HCT116 (cell line): Measurements from ENCODE around the gene RNF114. TPM values are rescaled to one million over a fixed set of nuclear protein-coding genes. Genes with fewer than 3 reads are reported as not detected.

Source experiments
- ATAC-seq: fragments of 200-7000 bp; cut with Tn5 transposase; 2 replicates; pipeline ENCODE4 v1.9.1; 2020; ENCODE audit warnings: mild to moderate bottlenecking, moderate library complexity
- BruUV-seq: library from RNA; stranded (reverse); fragments of 400-500 nt; replicated peaks from 2 replicates; lab custom pipeline; 2021; lab: Mats Ljungman, UMichigan
- CTCF ChIA-PET: fragments of 300-600 bp; sonication (Branson Sonifier 250); formaldehyde crosslinking; loops from one replicate; lab custom pipeline; 2021; ENCODE audit warnings: antibody characterized with exemption; lab: Charles Lee
- POLR2A ChIA-PET: fragments of 300-600, 350-600 bp; sonication (Branson Sonifier 250); formaldehyde crosslinking; loops from one replicate; lab custom pipeline; 2021; ENCODE audit warnings: antibody characterized with exemption; lab: Charles Lee
- RAD21 ChIA-PET, 2 experiments: fragments of 300-600 bp; sonication (Branson Sonifier 250); formaldehyde crosslinking; loops; one replicate each; lab custom pipeline; 2023; ENCODE audit warnings: low total read pairs in 2 of 2; ENCODE audit not compliant: uncharacterized antibody in 2 of 2, unreplicated experiment in 2 of 2, low non-redundant PET in 1 of 2; lab: Charles Lee
- DNase-seq: peaks from one replicate; pipeline ENCODE4 v3.0.0-alpha.2; 2010; ENCODE audit warnings: low read depth, low spot score
- H2AFZ ChIP-seq: fragments of 200-600 bp; shearing (Covaris generic), sonication (generic); 2 replicates; pipeline ENCODE4 v1.6.1; 2017; ENCODE audit warnings: low read depth, mixed run types, mixed read lengths, antibody characterized with exemption, low read length; ENCODE audit not compliant: poor library complexity, severe bottlenecking
- H3K27ac ChIP-seq: 2 replicates; pipeline ENCODE4 v1.5.1; 2012; ENCODE audit warnings: low read depth, low read length
- H3K27me3 ChIP-seq: fragments of 200-600 bp; sonication (generic); 2 replicates; pipeline ENCODE4 v1.6.1; 2016; ENCODE audit warnings: mixed run types, low read length, mixed read lengths; ENCODE audit not compliant: insufficient read depth
- H3K36me3 ChIP-seq, 2 experiments: fragments of 200-500 bp in 1 of 2; fragments of 200-600 bp in 1 of 2; sonication (Bioruptor generic) in 1 of 2; sonication (generic) in 1 of 2; 2 replicates each; pipeline versions ENCODE4 v1.5.1 to v1.6.1; 2014 to 2016; ENCODE audit warnings: low read length in 2 of 2, inconsistent platforms in 1 of 2, mixed read lengths in 1 of 2, mixed run types in 1 of 2; ENCODE audit not compliant: insufficient read depth in 2 of 2, control insufficient read depth in 1 of 2
- H3K4me1 ChIP-seq, 2 experiments: fragments of 200-600 bp in 1 of 2; sonication (generic) in 1 of 2; 2 replicates each; pipeline versions ENCODE4 v1.5.1 to v1.6.1; 2012 to 2017; ENCODE audit warnings: low read length in 2 of 2, inconsistent platforms in 1 of 2, mild to moderate bottlenecking in 1 of 2, mixed read lengths in 1 of 2, mixed run types in 1 of 2, moderate library complexity in 1 of 2; ENCODE audit not compliant: insufficient read depth in 2 of 2, control insufficient read depth in 1 of 2
- H3K4me2 ChIP-seq: fragments of 200-600 bp; sonication (generic); 2 replicates; pipeline ENCODE4 v1.6.1; 2017; ENCODE audit warnings: mixed run types, low read length, mixed read lengths
- H3K4me3 ChIP-seq, 2 experiments: fragments of 200-600 bp in 1 of 2; sonication (generic) in 1 of 2; replicated peaks in 1 of 2; 2 replicates each; pipeline ENCODE4 v1.5.1; 2011 to 2016; ENCODE audit warnings: low read length in 2 of 2, control low read depth in 1 of 2, low read depth in 1 of 2, mild to moderate bottlenecking in 1 of 2, mixed read lengths in 1 of 2, mixed run types in 1 of 2
- H3K79me2 ChIP-seq: fragments of 200-600 bp; sonication (generic); 2 replicates; pipeline ENCODE4 v1.6.1; 2017; ENCODE audit warnings: mild to moderate bottlenecking, mixed run types, low read length, moderate library complexity, mixed read lengths; ENCODE audit not compliant: insufficient read depth
- H3K9ac ChIP-seq: fragments of 200-600 bp; sonication (generic); 2 replicates; pipeline ENCODE4 v1.6.1; 2016; ENCODE audit warnings: low read length, mixed read lengths
- H3K9me2 ChIP-seq: fragments of 200-600 bp; sonication (generic), shearing (Covaris generic); 2 replicates; pipeline ENCODE4 v1.6.1; 2017; ENCODE audit warnings: mixed run types, mild to moderate bottlenecking, moderate library complexity; ENCODE audit not compliant: insufficient read depth
- H3K9me3 ChIP-seq, 2 experiments: fragments of 200-500 bp in 1 of 2; fragments of 200-600 bp in 1 of 2; sonication (Bioruptor generic) in 1 of 2; sonication (generic) in 1 of 2; 2 replicates each; pipeline ENCODE4 v1.6.1; 2014 to 2017; ENCODE audit warnings: low read length in 2 of 2, mixed read lengths in 2 of 2, inconsistent platforms in 1 of 2, low read depth in 1 of 2, mild to moderate bottlenecking in 1 of 2, mixed run types in 1 of 2, moderate library complexity in 1 of 2; ENCODE audit not compliant: control insufficient read depth in 1 of 2, insufficient read depth in 1 of 2
- H4K20me1 ChIP-seq: fragments of 200-600 bp; sonication (generic), shearing (Covaris generic); 2 replicates; pipeline ENCODE4 v1.6.1; 2017; ENCODE audit warnings: mixed run types, mild to moderate bottlenecking, moderate library complexity; ENCODE audit not compliant: insufficient read depth
- ATF3 ChIP-seq: IDR thresholded peaks from 2 replicates; pipeline ENCODE4 v1.6.1; 2012
- CBX3 ChIP-seq: IDR thresholded peaks from 2 replicates; pipeline ENCODE4 v1.6.1; 2012; ENCODE audit warnings: low read depth
- CTCF ChIP-seq, 3 experiments: fragments of 200-600 bp in 1 of 3; sonication (generic) in 1 of 3; IDR thresholded peaks in 2 of 3; conservative IDR thresholded peaks in 1 of 3; 2 replicates each; pipeline ENCODE4 v1.5.1; 2012 to 2017; ENCODE audit warnings: low read depth in 2 of 3, low read length in 2 of 3, antibody characterized with exemption in 1 of 3, borderline replicate concordance in 1 of 3, control low read depth in 1 of 3, mild to moderate bottlenecking in 1 of 3, mixed read lengths in 1 of 3, mixed run types in 1 of 3, moderate library complexity in 1 of 3; ENCODE audit not compliant: insufficient read depth in 1 of 3
- EGR1 ChIP-seq: IDR thresholded peaks from 2 replicates; pipeline ENCODE4 v1.6.1; 2012; ENCODE audit warnings: low read depth
- EZH2phosphoT487 ChIP-seq: fragments of 200-600 bp; IDR thresholded peaks from 2 replicates; pipeline ENCODE4 v1.6.1; 2018; ENCODE audit warnings: antibody characterized with exemption, borderline replicate concordance
- FOSL1 ChIP-seq: IDR thresholded peaks from 2 replicates; pipeline ENCODE4 v1.6.1; 2012; ENCODE audit warnings: low read depth
- JUND ChIP-seq: IDR thresholded peaks from 2 replicates; pipeline ENCODE4 v1.6.1; 2012
- POLR2AphosphoS5 ChIP-seq: IDR thresholded peaks from 2 replicates; pipeline ENCODE4 v1.6.1; 2011; ENCODE audit warnings: mild to moderate bottlenecking, low read depth, low read length, moderate library complexity
- RAD21 ChIP-seq: IDR thresholded peaks from 2 replicates; pipeline ENCODE4 v1.6.1; 2012; ENCODE audit warnings: low read depth, mild to moderate bottlenecking
- SIN3A ChIP-seq: IDR thresholded peaks from 2 replicates; pipeline ENCODE4 v1.6.1; 2012; ENCODE audit warnings: low read depth
- YY1 ChIP-seq: IDR thresholded peaks from 2 replicates; pipeline ENCODE4 v1.6.1; 2011; ENCODE audit warnings: low read length, low read depth, moderate library complexity, mild to moderate bottlenecking; ENCODE audit not compliant: insufficient replicate concordance; ENCODE audit errors: extremely low read depth
- ZFX ChIP-seq: fragments of 450-650 bp; IDR thresholded peaks from 2 replicates; pipeline ENCODE4 v1.6.1; 2017
- ZNF274 ChIP-seq: fragments of 200-500 bp; sonication (Bioruptor generic); IDR thresholded peaks from 2 replicates; pipeline ENCODE4 v1.6.1; 2014; ENCODE audit warnings: mild to moderate bottlenecking, low read depth, low read length, inconsistent platforms
- intact Hi-C: fragments of 100-400 bp; cut with micrococcal nuclease; formaldehyde crosslinking; loops from 2 replicates; pipeline ENCODE4 v1.10.0; 2022
- total RNA-seq: library from RNA; stranded (reverse); gene quantifications from one replicate; pipeline ENCODE4 v1.2.1, GENCODE V29; 2021; ENCODE audit not compliant: unreplicated experiment

RNF114 gene
- total RNA-seq, 1 experiment from 2014 or later, result 66.8 TPM

GRCh38 chr20:49904440-49905214 lies 31.6 kb upstream of the RNF114 start:
- ChIA-PET CTCF (interaction anchor here (2.3 kb wide), 1 partner anchor 17 kb away, joined by 6 read pairs; no protein-coding TSS in a partner anchor), POLR2A (no interaction called here)
- TF ChIP-seq RAD21 (no peak), YY1 (no peak), EZH2phosphoT487 (no peak), ATF3 (no peak), SIN3A (no peak), JUND (no peak), ZFX (no peak), POLR2AphosphoS5 (no peak), FOSL1 (no peak), CTCF (IDR thresholded peaks at IDR 0.05 in 2 of 3, conservative IDR thresholded peaks at IDR 0.05 in 1 of 3; ENCODE audit: borderline replicate concordance in 1 of 3, insufficient read depth in 1 of 3, low read depth in 2 of 3, low read length in 2 of 3) (no peak), ZNF274 (no peak), CBX3 (no peak), EGR1 (no peak)

More at GRCh38 chr20:49904440-49905214, 31.6 kb upstream of the RNF114 start:
- Histone ChIP-seq H3K9me2 (no peaks in the 10 kb centered on the region), H3K4me1 (no peaks in the 10 kb centered on the region), H3K79me2 (peaks cover 5% of the 10 kb centered on the region; the same call in 1 of the 2 replicates), H3K9ac (no peak overlapping the region), H3K36me3 (peaks cover 7 to 16% of the 10 kb centered on the region in 2 experiments; a peak in 2 of 4 replicates), H3K4me2 (no peak overlapping the region), H3K4me3 (no peak overlapping the region), H2AFZ (no peak overlapping the region), H3K27ac (no peak overlapping the region), H3K27me3 (no peaks in the 10 kb centered on the region), H3K9me3 (no peaks in the 10 kb centered on the region), H4K20me1 (0 out of 2 replicates have a peak, but pooled peaks cover 3% of the 10 kb centered on the region)
- intact Hi-C loops, result no loop called here
- no TSS peak for BruUV-seq
- ATAC-seq (no peak), DNase-seq (no peak)
- RAD21 ChIA-PET, result no interaction called here
